ENCODE data around the gene ETFA. TPM values are rescaled to one million over a fixed set of nuclear protein-coding genes. Genes with fewer than 3 reads are reported as not detected.

ETFA gene
- total RNA-seq, 1 donor from 2014 or later: 31.7 TPM

DNA sequence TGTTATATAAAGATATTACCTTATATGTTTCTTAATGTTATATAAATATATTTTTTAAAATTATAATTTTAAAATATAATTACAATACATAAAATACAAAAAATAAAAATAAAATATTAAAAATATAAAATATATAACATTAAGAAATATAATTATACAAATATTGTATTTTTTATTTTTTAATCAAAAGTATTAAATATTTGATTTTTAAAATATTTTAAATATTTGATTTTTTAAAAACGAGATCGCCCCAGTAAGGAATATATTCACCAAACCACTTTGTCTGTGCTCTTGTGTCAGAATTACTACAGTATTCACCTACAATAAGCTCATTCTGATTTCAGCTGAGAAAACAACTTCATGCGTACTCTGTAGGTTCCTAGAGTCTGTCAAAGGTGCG is 89.1 kb downstream of the ETFA start:
- Histone ChIP-seq H3K27ac (no peak overlapping the region), H3K4me3 (no peak overlapping the region), H3K36me3 (peaks cover 9 to 30% of the 10 kb centered on the region in 2 donors), H3K4me1 (peaks cover 0 to 2% of the 10 kb centered on the region in 2 donors), H3K27me3 (no peaks in the 10 kb centered on the region), H3K9me3 (no peaks in the 10 kb centered on the region)
- TF ChIP-seq, protein P1, sequence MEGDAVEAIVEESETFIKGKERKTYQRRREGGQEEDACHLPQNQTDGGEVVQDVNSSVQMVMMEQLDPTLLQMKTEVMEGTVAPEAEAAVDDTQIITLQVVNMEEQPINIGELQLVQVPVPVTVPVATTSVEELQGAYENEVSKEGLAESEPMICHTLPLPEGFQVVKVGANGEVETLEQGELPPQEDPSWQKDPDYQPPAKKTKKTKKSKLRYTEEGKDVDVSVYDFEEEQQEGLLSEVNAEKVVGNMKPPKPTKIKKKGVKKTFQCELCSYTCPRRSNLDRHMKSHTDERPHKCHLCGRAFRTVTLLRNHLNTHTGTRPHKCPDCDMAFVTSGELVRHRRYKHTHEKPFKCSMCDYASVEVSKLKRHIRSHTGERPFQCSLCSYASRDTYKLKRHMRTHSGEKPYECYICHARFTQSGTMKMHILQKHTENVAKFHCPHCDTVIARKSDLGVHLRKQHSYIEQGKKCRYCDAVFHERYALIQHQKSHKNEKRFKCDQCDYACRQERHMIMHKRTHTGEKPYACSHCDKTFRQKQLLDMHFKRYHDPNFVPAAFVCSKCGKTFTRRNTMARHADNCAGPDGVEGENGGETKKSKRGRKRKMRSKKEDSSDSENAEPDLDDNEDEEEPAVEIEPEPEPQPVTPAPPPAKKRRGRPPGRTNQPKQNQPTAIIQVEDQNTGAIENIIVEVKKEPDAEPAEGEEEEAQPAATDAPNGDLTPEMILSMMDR (IDR thresholded peaks at IDR 0.05): no peak
- DNase-seq (ENCODE audit: low spot score in 2 of 2): no peak
- intact Hi-C loops (cut with DNase I): no loop called here

DNA sequence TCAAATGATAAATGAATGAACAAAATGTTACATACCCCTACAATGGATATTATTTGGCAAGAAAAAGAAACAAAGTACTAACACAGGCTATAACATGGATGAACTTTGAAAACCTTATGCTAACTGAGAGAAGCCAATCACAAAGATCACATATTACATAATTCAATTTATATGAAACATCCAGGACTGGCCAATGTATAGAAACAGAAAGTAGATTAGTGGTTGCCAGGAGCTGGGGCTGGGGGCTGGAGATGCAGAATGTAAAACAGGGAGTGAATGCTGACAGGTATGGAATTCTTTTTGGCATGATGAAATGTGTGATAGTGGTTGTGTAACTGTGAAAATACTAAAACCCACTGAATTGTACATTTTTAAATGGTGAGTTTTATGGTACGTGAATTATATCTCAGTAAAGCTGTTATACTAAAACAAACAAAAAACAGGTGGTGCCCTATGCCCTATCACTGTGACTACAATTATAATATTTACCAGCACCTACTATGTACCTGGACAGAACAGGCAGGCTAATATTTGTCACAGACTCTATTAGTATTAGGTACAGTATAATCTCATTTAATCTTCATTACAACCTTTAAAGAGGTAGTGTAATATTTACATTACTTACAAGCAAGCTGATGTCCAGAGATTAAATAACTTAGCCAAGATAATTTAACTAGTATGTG is 90.0 kb downstream of the ETFA start:
- Histone ChIP-seq H3K27ac (no peak overlapping the region), H3K36me3 (peaks cover 9 to 30% of the 10 kb centered on the region in 2 donors), H3K27me3 (no peaks in the 10 kb centered on the region), H3K4me1 (peaks cover 0 to 2% of the 10 kb centered on the region in 2 donors), H3K4me3 (no peak overlapping the region), H3K9me3 (no peaks in the 10 kb centered on the region)
- DNase-seq (ENCODE audit: low spot score in 2 of 2): no peak
- TF ChIP-seq, protein P1 (IDR thresholded peaks at IDR 0.05): no peak
- intact Hi-C loops (cut with DNase I): no loop called here

DNA sequence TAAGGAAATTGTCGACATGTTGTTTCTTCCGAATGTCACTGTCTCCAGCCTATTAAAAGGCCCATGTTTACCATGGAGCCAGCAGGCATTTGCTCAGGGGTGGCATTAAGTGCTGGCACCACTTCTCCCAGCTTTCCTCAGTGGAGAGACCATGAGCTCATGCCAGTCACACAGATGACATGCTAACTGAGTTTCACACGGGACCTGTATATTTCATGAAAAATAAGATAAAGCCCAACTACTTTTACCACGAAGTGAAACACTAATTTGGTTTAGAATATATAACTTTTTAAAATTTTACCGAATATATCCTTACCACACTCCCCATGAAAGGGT is 93.4 kb downstream of the ETFA start:
- intact Hi-C loops (cut with DNase I): no loop called here
- TF ChIP-seq, protein P1 (IDR thresholded peaks at IDR 0.05): no peak
- no peaks in the 10 kb centered on the region for H3K9me3 ChIP-seq
- no peak for DNase-seq (ENCODE audit: low spot score in 2 of 2)
- H3K27ac ChIP-seq: no peak overlapping the region
- peaks cover 0 to 2% of the 10 kb centered on the region in 2 donors for H3K4me1 ChIP-seq
- no peak overlapping the region for H3K4me3 ChIP-seq
- no peaks in the 10 kb centered on the region for H3K27me3 ChIP-seq
- peaks cover 9 to 34% of the 10 kb centered on the region in 2 donors for H3K36me3 ChIP-seq

DNA sequence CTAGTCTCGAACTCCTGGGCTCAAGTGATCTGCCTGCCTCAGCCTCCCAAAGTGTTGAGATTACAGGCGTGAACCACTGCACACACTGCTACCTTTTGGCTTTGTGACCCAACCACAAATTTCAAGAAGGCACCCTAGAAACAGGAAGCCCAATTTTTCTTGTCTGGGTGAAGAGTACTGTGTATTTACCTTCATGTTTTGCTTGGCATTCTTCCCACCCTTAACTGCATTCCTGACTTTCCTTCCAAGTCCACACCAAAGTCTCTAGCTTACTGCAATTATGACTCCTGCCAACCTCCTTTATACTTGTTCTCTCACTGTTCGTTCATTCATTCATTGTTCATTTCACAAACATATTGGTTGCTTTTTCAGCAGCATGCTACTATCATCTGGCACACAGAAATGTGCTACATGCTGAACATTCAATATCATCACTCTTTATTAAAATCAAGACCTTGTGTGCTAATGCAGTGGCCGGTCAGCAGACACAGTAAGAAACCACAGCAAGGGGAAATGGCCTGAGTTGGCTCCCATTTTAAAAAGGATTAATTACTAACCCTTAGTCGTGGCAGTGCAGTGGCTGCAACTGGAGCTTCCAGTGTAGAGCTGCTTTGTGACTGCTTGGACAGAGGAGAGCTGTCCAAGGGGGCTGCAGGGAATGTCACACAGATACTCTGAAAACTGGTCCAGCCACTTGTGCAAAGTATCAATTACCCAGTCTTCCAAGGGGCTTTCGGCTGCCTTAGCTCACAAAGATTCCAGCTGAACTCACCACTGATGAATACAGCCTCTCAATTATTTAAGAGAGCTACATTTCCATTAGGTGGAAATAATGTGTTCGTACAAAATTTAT is 94.0 kb downstream of the ETFA start:
- DNase-seq (ENCODE audit: low spot score in 2 of 2): no peak
- H3K27me3 ChIP-seq: no peaks in the 10 kb centered on the region
- no peaks in the 10 kb centered on the region for H3K9me3 ChIP-seq
- H3K4me1 ChIP-seq: peaks cover 0 to 2% of the 10 kb centered on the region in 2 donors
- intact Hi-C loops (cut with DNase I): no loop called here
- no peak overlapping the region for H3K27ac ChIP-seq
- H3K4me3 ChIP-seq: no peak overlapping the region
- H3K36me3 ChIP-seq: peaks cover 9 to 38% of the 10 kb centered on the region in 2 donors
- TF ChIP-seq, protein P1 (IDR thresholded peaks at IDR 0.05): no peak

DNA sequence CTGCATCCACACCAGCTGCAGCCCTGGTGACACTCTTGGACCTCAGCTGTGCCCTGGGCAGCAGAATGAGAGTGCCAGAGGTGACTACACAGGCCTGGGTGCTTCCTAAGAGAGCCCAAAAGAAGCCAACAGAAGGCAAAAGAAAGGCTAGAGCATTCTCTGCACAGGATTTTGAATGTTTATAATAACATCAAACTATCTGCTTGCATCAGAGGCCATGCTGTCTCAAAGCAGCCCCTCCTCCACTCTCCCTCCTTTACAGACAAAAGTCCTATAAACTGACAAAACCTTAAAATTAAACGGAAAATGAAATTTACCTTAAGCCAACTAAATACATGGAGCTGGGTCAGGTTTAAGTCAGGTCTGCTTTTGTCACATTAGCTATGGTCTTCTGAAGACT is 95.6 kb downstream of the ETFA start:
- intact Hi-C loops (cut with DNase I): no loop called here
- H3K27ac ChIP-seq: no peak overlapping the region
- TF ChIP-seq, protein P1 (IDR thresholded peaks at IDR 0.05): no peak
- no peaks in the 10 kb centered on the region for H3K27me3 ChIP-seq
- H3K4me3 ChIP-seq: no peak overlapping the region
- no peaks in the 10 kb centered on the region for H3K9me3 ChIP-seq
- peaks cover 0 to 2% of the 10 kb centered on the region in 2 donors for H3K4me1 ChIP-seq
- no peak for DNase-seq (ENCODE audit: low spot score in 2 of 2)
- peaks cover 9 to 49% of the 10 kb centered on the region in 2 donors for H3K36me3 ChIP-seq
